ENCODE results near the gene ITGA1. TPM values are rescaled to one million over a fixed set of nuclear protein-coding genes. Genes with fewer than 3 reads are reported as not detected.

The ITGA1 gene
- total RNA-seq, 5 donors from 2014 or later (not counting 1 experiment from before 2014, with no cell fraction given), result 2.9 to 13.0 (median 6.8) TPM

GRCh38 chr5:52947851-52948250 is 160.1 kb downstream of the ITGA1 start:
- no peak overlapping the region for H3K4me3 ChIP-seq (ENCODE audit: control insufficient read depth in 1 of 2, extremely low read depth in 1 of 2, low read length in 1 of 2)
- Mint-ChIP-seq H3K27me3 (no peaks in the 10 kb centered on the region), H3K36me3 (no peaks in the 10 kb centered on the region), H3K9me3 (no peaks in the 10 kb centered on the region), H3K4me1 (peaks cover 20 to 22% (median 21%) of the 10 kb centered on the region in 3 donors), H3K4me3 (no peak overlapping the region), H3K27ac (no peak overlapping the region)
- ATAC-seq (replicated peaks in 1 of 4), result no peak
- POLR2A ChIA-PET, result interaction anchor here in 1 of 2 donors (0.5 kb wide), 1 partner anchor 39 kb away, joined by 3 read pairs; no protein-coding TSS in a partner anchor
- no peak for DNase-seq
- no peaks in the 10 kb centered on the region for H3K4me1 ChIP-seq (ENCODE audit: control insufficient read depth in 1 of 2, extremely low read depth in 1 of 2, insufficient read depth in 2 of 2, low read length in 2 of 2)
- H3K27ac ChIP-seq (ENCODE audit: low read length), result no peak overlapping the region
- no peaks in the 10 kb centered on the region for H3K36me3 ChIP-seq (ENCODE audit: control insufficient read depth in 2 of 2, extremely low read depth in 1 of 2, insufficient read depth in 1 of 2, low read length in 1 of 2)
- CTCF ChIA-PET, result interaction anchor here (0.6 to 6.4 kb wide), 25 partner anchors 8 to 1287 kb away, joined by 3 to 125 read pairs (median 6); partner anchors contain the start of gene MOCS2 (in 1 of the 2)
- peaks cover 0 to 9% of the 10 kb centered on the region in 2 experiments for H3K27me3 ChIP-seq (replicated peaks in 1 of 2; ENCODE audit: control insufficient read depth in 2 of 2, extremely low read depth in 1 of 2, insufficient read depth in 2 of 2, low read length in 1 of 2)
- H3K9me3 ChIP-seq, result no peaks in the 10 kb centered on the region

- Mint-ChIP-seq H3K27me3 (no peaks in the 10 kb centered on the region), H3K27ac (peak overlapping the region in 1 of 2 donors; percentile 46), H3K4me1 (peaks cover 20 to 22% (median 21%) of the 10 kb centered on the region in 3 donors), H3K9me3 (no peaks in the 10 kb centered on the region), H3K36me3 (no peaks in the 10 kb centered on the region), H3K4me3 (no peak overlapping the region)
- ChIA-PET CTCF (interaction anchor here (0.6 to 6.4 kb wide), 34 partner anchors 8 to 1286 kb away, joined by 3 to 125 read pairs (median 4); partner anchors contain the start of gene MOCS2 (in 1 of the 2)), POLR2A (interaction anchor here (0.5 to 0.9 kb wide), 3 partner anchors 39 to 149 kb away, joined by 3 to 5 read pairs (median 3); no protein-coding TSS in a partner anchor)
- Histone ChIP-seq H3K4me1 (ENCODE audit: control insufficient read depth in 1 of 2, extremely low read depth in 1 of 2, insufficient read depth in 2 of 2, low read length in 2 of 2) (no peaks in the 10 kb centered on the region), H3K36me3 (ENCODE audit: control insufficient read depth in 2 of 2, extremely low read depth in 1 of 2, insufficient read depth in 1 of 2, low read length in 1 of 2) (no peaks in the 10 kb centered on the region), H3K4me3 (ENCODE audit: control insufficient read depth in 1 of 2, extremely low read depth in 1 of 2, low read length in 1 of 2) (no peak overlapping the region), H3K27me3 (replicated peaks in 1 of 2; ENCODE audit: control insufficient read depth in 2 of 2, extremely low read depth in 1 of 2, insufficient read depth in 2 of 2, low read length in 1 of 2) (peaks cover 0 to 7% of the 10 kb centered on the region in 2 experiments), H3K27ac (ENCODE audit: low read length) (no peak overlapping the region), H3K9me3 (no peaks in the 10 kb centered on the region)
- peak; percentile 14 to 76 (median 48) for DNase-seq
- WGBS (ENCODE audit: insufficient coverage), result no CpG with 5 or more reads among the region's 1 CpG
- peak; percentile 94 to 100 (median 98) for ATAC-seq (replicated peaks in 1 of 4)
These were observed 160.8 kb downstream of the ITGA1 start for GRCh38 chr5:52948418-52949076.

- DNase-seq (no peak), ATAC-seq (replicated peaks in 1 of 4) (no peak)
- H3K4me3 ChIP-seq (ENCODE audit: control insufficient read depth in 1 of 2, extremely low read depth in 1 of 2, low read length in 1 of 2), result no peak overlapping the region
- no peaks in the 10 kb centered on the region for H3K27me3 Mint-ChIP-seq
- ChIA-PET POLR2A (no interaction called here), CTCF (interaction anchor here (0.6 to 6.4 kb wide), 8 partner anchors 139 to 1278 kb away, joined by 3 to 125 read pairs (median 17); no protein-coding TSS in a partner anchor)
- no peaks in the 10 kb centered on the region for H3K27me3 ChIP-seq (replicated peaks in 1 of 2; ENCODE audit: control insufficient read depth in 2 of 2, extremely low read depth in 1 of 2, insufficient read depth in 2 of 2, low read length in 1 of 2)
- H3K36me3 Mint-ChIP-seq, result no peaks in the 10 kb centered on the region
- no peak overlapping the region for H3K27ac Mint-ChIP-seq
- no peaks in the 10 kb centered on the region for H3K4me1 ChIP-seq (ENCODE audit: control insufficient read depth in 1 of 2, extremely low read depth in 1 of 2, insufficient read depth in 2 of 2, low read length in 2 of 2)
- H3K4me3 Mint-ChIP-seq, result no peak overlapping the region
- no peaks in the 10 kb centered on the region for H3K36me3 ChIP-seq (ENCODE audit: control insufficient read depth in 2 of 2, extremely low read depth in 1 of 2, insufficient read depth in 1 of 2, low read length in 1 of 2)
- peaks cover 9 to 16% (median 11%) of the 10 kb centered on the region in 3 donors for H3K4me1 Mint-ChIP-seq
- no CpG with 5 or more reads among the region's 3 CpGs for WGBS (ENCODE audit: insufficient coverage)
- H3K9me3 ChIP-seq, result no peaks in the 10 kb centered on the region
- H3K9me3 Mint-ChIP-seq, result no peaks in the 10 kb centered on the region
- H3K27ac ChIP-seq (ENCODE audit: low read length), result no peak overlapping the region
These were observed 163.0 kb downstream of the ITGA1 start for GRCh38 chr5:52950686-52951085.

GRCh38 chr5:52952483-52952882 is 164.8 kb downstream of the ITGA1 start:
- H3K36me3 ChIP-seq (ENCODE audit: control insufficient read depth in 2 of 2, extremely low read depth in 1 of 2, insufficient read depth in 1 of 2, low read length in 1 of 2), result no peaks in the 10 kb centered on the region
- Mint-ChIP-seq H3K27me3 (no peaks in the 10 kb centered on the region), H3K9me3 (no peaks in the 10 kb centered on the region), H3K36me3 (no peaks in the 10 kb centered on the region), H3K27ac (no peak overlapping the region), H3K4me1 (peaks cover 5 to 10% (median 6%) of the 10 kb centered on the region in 3 donors), H3K4me3 (no peak overlapping the region)
- H3K27me3 ChIP-seq (replicated peaks in 1 of 2; ENCODE audit: control insufficient read depth in 2 of 2, extremely low read depth in 1 of 2, insufficient read depth in 2 of 2, low read length in 1 of 2), result no peaks in the 10 kb centered on the region
- ChIA-PET CTCF (no interaction called here), POLR2A (no interaction called here)
- no peak overlapping the region for H3K4me3 ChIP-seq (ENCODE audit: control insufficient read depth in 1 of 2, extremely low read depth in 1 of 2, low read length in 1 of 2)
- no CpG with 5 or more reads among the region's 1 CpG for WGBS (ENCODE audit: insufficient coverage)
- DNase-seq (no peak), ATAC-seq (replicated peaks in 1 of 4) (no peak)
- H3K9me3 ChIP-seq, result no peaks in the 10 kb centered on the region
- no peaks in the 10 kb centered on the region for H3K4me1 ChIP-seq (ENCODE audit: control insufficient read depth in 1 of 2, extremely low read depth in 1 of 2, insufficient read depth in 2 of 2, low read length in 2 of 2)
- no peak overlapping the region for H3K27ac ChIP-seq (ENCODE audit: low read length)

- H3K27me3 ChIP-seq (replicated peaks in 1 of 2; ENCODE audit: control insufficient read depth in 2 of 2, extremely low read depth in 1 of 2, insufficient read depth in 2 of 2, low read length in 1 of 2), result no peaks in the 10 kb centered on the region
- ChIA-PET POLR2A (no interaction called here), CTCF (interaction anchor here (0.6 to 0.7 kb wide), 3 partner anchors 30 to 71 kb away, joined by 3 read pairs; no protein-coding TSS in a partner anchor)
- Mint-ChIP-seq H3K4me3 (no peak overlapping the region), H3K27me3 (no peaks in the 10 kb centered on the region), H3K27ac (no peak overlapping the region), H3K36me3 (no peaks in the 10 kb centered on the region), H3K4me1 (no peaks in the 10 kb centered on the region), H3K9me3 (peaks cover 0 to 5% (median 0%) of the 10 kb centered on the region in 3 donors)
- no peak for DNase-seq
- H3K36me3 ChIP-seq (ENCODE audit: control insufficient read depth in 2 of 2, extremely low read depth in 1 of 2, insufficient read depth in 1 of 2, low read length in 1 of 2), result no peaks in the 10 kb centered on the region
- H3K4me3 ChIP-seq (ENCODE audit: control insufficient read depth in 1 of 2, extremely low read depth in 1 of 2, low read length in 1 of 2), result no peak overlapping the region
- no peaks in the 10 kb centered on the region for H3K4me1 ChIP-seq (ENCODE audit: control insufficient read depth in 1 of 2, extremely low read depth in 1 of 2, insufficient read depth in 2 of 2, low read length in 2 of 2)
- no peaks in the 10 kb centered on the region for H3K9me3 ChIP-seq
- no peak overlapping the region for H3K27ac ChIP-seq (ENCODE audit: low read length)
- no peak for ATAC-seq (replicated peaks in 1 of 4)
- 85% methylated on average over 4 of the region's 4 CpGs for WGBS (ENCODE audit: insufficient coverage)
These were observed 168.3 kb downstream of the ITGA1 start for GRCh38 chr5:52956014-52956413.

GRCh38 chr5:52956915-52957747 is 169.4 kb downstream of the ITGA1 start:
- H3K9me3 ChIP-seq, result no peaks in the 10 kb centered on the region
- no peaks in the 10 kb centered on the region for H3K4me1 Mint-ChIP-seq
- ATAC-seq (replicated peaks in 1 of 4), result no peak
- CTCF ChIA-PET, result interaction anchor here in 1 of 2 donors (0.7 kb wide), 1 partner anchor 19 kb away, joined by 4 read pairs; no protein-coding TSS in a partner anchor
- DNase-seq, result no peak
- no peak overlapping the region for H3K4me3 ChIP-seq (ENCODE audit: control insufficient read depth in 1 of 2, extremely low read depth in 1 of 2, low read length in 1 of 2)
- 100% methylated on average over 1 of the region's 6 CpGs for WGBS (ENCODE audit: insufficient coverage)
- H3K4me3 Mint-ChIP-seq, result no peak overlapping the region
- H3K36me3 ChIP-seq (ENCODE audit: control insufficient read depth in 2 of 2, extremely low read depth in 1 of 2, insufficient read depth in 1 of 2, low read length in 1 of 2), result no peaks in the 10 kb centered on the region
- peaks cover 0 to 5% (median 0%) of the 10 kb centered on the region in 3 donors for H3K9me3 Mint-ChIP-seq
- POLR2A ChIA-PET, result no interaction called here
- no peak overlapping the region for H3K27ac ChIP-seq (ENCODE audit: low read length)
- no peak overlapping the region for H3K27ac Mint-ChIP-seq
- no peaks in the 10 kb centered on the region for H3K27me3 ChIP-seq (replicated peaks in 1 of 2; ENCODE audit: control insufficient read depth in 2 of 2, extremely low read depth in 1 of 2, insufficient read depth in 2 of 2, low read length in 1 of 2)
- no peaks in the 10 kb centered on the region for H3K36me3 Mint-ChIP-seq
- no peaks in the 10 kb centered on the region for H3K4me1 ChIP-seq (ENCODE audit: control insufficient read depth in 1 of 2, extremely low read depth in 1 of 2, insufficient read depth in 2 of 2, low read length in 2 of 2)
- no peaks in the 10 kb centered on the region for H3K27me3 Mint-ChIP-seq

All from T-cell (primary cell).